ENCODE measurements around the gene SLC35A2. TPM values are rescaled to one million over a fixed set of nuclear protein-coding genes. Genes with fewer than 3 reads are reported as not detected.
A peak's percentile ranks its signal among the peaks of the same experiment; 100 is the strongest.
"Not testable (repeated sequence)": the region's sequence is repeated elsewhere in the genome, so short reads cannot be mapped to it uniquely, and the experiment has no call there.

SLC35A2 gene
- total RNA-seq, 1 experiment from 2014 or later = 10.1 TPM

DNA sequence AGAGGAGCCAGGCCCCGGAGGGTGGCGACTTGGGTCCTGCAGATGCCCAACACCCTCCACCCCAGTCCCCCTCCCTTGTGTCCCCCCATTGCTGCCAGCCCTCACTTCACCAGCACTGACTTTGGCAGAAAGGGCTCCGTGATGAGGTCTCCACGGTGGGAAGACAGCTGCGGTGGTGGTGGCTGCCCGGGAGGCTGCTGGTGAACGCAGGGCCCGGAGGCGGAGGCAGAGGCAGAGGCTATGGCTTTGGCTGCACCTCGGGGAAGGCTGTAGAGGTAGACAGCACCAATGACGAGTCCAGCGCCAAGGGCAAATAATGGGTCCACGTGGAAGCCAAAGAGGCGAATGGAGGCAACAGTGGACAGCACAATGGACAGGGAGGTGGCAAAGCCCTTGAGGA lies 6.8 kb downstream of the SLC35A2 start:
- DNase-seq (ENCODE audit: low spot score) = no peak

GRCh38 chrX:48904180-48904579 lies 7.3 kb downstream of the SLC35A2 start:
- in situ Hi-C loops (cut with HindIII; ENCODE audit: low sequenced_read_pairs) = no loop called here
- no peak for DNase-seq (ENCODE audit: low spot score)

More for the DNA sequence above, 6.8 kb downstream of the SLC35A2 start:
- in situ Hi-C loops (cut with HindIII; ENCODE audit: low sequenced_read_pairs) = no loop called here

DNA sequence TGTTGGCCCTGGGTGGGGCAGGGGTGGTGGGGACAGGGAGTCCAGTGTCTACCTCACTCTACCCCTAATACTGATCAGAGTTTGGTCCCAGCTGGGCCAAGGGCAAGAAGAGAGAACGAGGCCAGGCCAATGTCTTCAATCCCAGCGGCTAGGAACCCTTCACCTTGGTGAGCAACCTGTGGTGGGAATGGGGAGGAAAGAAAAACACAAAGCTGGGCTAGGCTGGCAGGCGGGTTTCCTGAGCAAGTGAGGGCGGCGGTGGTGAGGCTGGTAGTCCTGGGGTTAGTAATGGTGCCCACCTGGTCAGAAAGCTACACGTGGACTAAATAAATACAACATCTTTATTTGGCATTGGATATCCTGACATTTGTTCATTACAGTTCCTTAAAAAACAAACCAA lies 8.2 kb downstream of the SLC35A2 start:
- DNase-seq (ENCODE audit: low spot score) = no peak
- in situ Hi-C loops (cut with HindIII; ENCODE audit: low sequenced_read_pairs) = no loop called here

DNA sequence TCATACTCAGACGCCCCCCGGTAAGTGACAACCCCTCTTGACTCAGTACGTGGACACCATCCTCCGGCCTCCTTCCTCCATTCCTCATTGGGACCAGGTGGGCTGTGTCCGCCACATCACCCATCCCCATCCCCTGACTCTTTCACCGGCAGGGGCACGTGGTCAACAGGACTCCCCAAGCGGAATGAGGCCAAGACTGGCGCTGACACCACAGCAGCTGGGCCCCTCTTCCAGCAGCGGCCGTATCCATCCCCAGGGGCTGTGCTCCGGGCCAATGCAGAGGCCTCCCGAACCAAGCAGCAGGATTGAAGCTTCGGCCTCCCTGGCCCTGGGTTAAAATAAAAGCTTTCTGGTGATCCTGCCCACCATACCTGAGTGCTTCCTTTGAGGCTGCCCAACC lies 8.7 kb downstream of the SLC35A2 start:
- in situ Hi-C loops (cut with HindIII; ENCODE audit: low sequenced_read_pairs) = no loop called here
- DNase-seq (ENCODE audit: low spot score) = no peak

DNA sequence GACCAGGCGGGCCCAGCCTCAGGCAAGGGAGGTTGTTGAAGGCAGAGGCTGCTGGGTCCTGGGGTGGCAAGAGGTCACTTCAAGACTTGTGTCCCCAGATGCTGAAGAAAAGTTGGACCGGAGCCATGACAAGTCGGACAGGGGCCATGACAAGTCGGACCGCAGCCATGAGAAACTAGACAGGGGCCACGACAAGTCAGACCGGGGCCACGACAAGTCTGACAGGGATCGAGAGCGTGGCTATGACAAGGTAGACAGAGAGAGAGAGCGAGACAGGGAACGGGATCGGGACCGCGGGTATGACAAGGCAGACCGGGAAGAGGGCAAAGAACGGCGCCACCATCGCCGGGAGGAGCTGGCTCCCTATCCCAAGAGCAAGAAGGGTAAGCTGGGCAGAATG lies 9.3 kb downstream of the SLC35A2 start:
- DNase-seq (ENCODE audit: low spot score) = no peak
- in situ Hi-C loops (cut with HindIII; ENCODE audit: low sequenced_read_pairs) = no loop called here

DNA sequence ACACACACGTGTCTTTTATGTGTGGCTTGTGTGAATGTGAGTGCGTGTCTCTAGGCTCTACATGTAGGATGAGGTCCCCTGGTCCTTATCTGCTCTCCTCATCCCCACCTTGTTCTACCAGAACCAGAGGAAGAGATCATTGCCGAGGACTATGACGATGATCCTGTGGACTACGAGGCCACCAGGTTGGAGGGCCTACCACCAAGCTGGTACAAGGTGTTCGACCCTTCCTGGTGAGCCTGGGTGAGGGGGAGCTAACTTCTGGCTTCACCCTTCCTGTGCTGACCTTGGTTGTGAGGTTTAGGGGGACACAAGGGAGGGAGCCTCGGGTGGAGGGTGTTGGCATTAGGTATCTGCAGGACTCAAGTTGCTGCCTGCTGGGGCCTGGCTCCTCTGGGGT lies 10.4 kb downstream of the SLC35A2 start:
- in situ Hi-C loops (cut with HindIII; ENCODE audit: low sequenced_read_pairs) = no loop called here

GRCh38 chrX:48899078-48899410 lies 12.4 kb downstream of the SLC35A2 start:
- in situ Hi-C loops (cut with HindIII; ENCODE audit: low sequenced_read_pairs) = no loop called here
- no peak for DNase-seq (ENCODE audit: low spot score)

More for the DNA sequence above, 10.4 kb downstream of the SLC35A2 start:
- DNase-seq (ENCODE audit: low spot score) = no peak

- peak; percentile 95 for DNase-seq (ENCODE audit: low spot score)
- in situ Hi-C loops (cut with HindIII; ENCODE audit: low sequenced_read_pairs) = no loop called here
Measured at GRCh38 chrX:48897625-48898306, 13.7 kb downstream of the SLC35A2 start, which contains the start of the genes PQBP1 and TIMM17B. TSS of gene PQBP1 (plus strand) at chrX:48897930. CDS start at chrX:48898510, 580 bp downstream. TSS of gene TIMM17B (minus strand) at chrX:48897768. CDS start at chrX:48897749, 19 bp downstream.

GRCh38 chrX:48897157-48897624 lies 14.3 kb downstream of the SLC35A2 start:
- in situ Hi-C loops (cut with HindIII; ENCODE audit: low sequenced_read_pairs) = no loop called here
- peak; percentile 77 for DNase-seq (ENCODE audit: low spot score)

DNA sequence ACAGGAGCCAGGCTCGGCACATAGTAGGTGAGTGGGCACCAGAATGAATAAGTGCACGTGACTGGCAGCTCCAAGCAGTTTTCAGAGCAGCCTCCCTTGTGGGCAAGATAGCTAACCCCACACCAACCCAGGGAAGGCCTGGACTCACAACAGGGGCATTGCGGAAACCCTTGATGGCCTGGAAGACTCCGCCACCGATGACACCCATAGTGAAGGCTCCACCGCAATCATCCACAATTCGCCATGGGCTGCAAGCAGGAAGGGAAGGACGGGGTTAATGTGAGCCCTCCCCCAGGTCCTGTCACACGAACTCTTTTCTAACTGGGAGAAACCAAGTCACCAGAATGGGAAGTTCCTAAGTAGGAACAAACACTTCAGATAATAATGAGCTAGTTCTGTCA lies 14.8 kb downstream of the SLC35A2 start:
- peak; percentile 46 for DNase-seq (ENCODE audit: low spot score)
- in situ Hi-C loops (cut with HindIII; ENCODE audit: low sequenced_read_pairs) = no loop called here

DNA sequence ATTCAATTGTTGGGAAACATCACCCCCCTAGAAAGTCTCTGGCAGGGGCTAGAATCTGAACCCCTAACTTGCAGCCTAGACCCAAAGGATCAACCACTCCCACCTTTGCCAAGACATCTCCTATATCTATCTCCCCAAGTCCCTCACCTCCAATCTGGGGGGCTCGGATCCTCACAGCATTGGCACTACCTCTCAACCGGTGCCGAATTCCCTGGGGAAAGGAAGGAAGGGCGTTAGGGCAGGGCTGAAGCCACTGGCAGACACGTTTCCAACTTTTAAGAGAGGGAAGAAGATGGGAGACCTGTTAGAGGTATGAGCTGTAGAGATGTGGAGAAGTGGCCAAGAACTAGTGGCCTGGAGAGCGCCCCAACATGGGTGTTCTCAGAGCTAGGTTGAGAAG lies 16.6 kb downstream of the SLC35A2 start:
- in situ Hi-C loops (cut with HindIII; ENCODE audit: low sequenced_read_pairs) = no loop called here
- DNase-seq (ENCODE audit: low spot score) = no peak

DNA sequence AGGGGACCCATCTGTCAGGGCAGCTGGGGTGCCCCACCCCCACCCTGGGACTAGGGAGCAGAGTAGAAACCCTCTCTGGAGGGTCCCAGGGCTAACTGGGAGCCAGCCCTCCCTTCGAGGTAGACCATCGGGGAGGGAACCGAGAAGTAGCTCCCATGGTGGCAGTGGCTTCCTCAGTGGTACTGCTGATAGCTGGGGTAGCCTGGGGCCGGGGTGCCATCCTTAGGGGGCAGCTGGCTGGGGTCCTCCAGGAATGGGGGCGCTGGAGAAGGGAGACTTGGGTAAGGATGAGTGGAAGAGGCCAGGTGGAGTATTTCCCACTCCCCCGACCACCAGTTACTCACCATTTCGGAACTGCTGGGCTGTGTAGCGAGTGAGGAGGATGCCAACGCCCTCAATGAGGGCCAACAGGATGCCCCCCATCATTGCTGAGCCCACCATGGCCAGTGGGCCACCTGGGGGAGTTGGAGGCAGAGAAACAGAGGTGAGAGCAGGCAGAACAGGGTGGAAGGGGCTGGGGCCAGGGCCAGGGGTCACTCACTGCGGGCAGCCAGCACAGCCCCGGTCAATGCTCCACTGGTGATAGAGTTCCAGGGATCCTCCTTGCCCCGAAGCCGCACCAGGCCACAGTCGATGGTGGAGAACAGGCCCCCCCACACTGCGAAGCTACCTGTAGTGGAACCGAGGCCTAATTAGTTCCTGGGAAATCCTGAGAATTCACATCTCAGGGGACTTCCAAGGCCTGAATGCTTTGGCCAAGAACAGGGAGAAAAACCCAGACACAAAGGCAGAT lies 17.7 kb downstream of the SLC35A2 start:
- in situ Hi-C loops (cut with HindIII; ENCODE audit: low sequenced_read_pairs) = no loop called here
- no peak for DNase-seq (ENCODE audit: low spot score)

DNA sequence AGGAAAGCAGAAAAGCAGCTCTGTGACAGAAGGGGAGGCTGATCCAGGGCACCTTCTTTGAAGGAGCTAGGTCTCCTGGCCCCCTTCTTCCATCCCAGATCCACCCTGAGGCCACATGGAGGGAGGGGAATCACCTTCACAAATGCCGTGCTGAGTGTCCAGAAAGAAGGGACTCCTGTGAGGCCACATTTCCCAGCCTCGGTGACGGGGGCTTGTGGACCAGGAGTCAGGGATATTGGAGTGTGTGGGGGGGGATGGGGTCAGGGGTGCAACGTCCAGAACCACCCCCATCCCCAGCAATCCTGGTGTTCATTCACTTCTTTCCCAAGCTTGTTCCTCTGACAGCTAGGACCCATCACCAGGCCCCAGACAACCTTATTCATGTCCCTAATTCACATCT lies 18.6 kb downstream of the SLC35A2 start:
- in situ Hi-C loops (cut with HindIII; ENCODE audit: low sequenced_read_pairs) = no loop called here
- no peak for DNase-seq (ENCODE audit: low spot score)

DNA sequence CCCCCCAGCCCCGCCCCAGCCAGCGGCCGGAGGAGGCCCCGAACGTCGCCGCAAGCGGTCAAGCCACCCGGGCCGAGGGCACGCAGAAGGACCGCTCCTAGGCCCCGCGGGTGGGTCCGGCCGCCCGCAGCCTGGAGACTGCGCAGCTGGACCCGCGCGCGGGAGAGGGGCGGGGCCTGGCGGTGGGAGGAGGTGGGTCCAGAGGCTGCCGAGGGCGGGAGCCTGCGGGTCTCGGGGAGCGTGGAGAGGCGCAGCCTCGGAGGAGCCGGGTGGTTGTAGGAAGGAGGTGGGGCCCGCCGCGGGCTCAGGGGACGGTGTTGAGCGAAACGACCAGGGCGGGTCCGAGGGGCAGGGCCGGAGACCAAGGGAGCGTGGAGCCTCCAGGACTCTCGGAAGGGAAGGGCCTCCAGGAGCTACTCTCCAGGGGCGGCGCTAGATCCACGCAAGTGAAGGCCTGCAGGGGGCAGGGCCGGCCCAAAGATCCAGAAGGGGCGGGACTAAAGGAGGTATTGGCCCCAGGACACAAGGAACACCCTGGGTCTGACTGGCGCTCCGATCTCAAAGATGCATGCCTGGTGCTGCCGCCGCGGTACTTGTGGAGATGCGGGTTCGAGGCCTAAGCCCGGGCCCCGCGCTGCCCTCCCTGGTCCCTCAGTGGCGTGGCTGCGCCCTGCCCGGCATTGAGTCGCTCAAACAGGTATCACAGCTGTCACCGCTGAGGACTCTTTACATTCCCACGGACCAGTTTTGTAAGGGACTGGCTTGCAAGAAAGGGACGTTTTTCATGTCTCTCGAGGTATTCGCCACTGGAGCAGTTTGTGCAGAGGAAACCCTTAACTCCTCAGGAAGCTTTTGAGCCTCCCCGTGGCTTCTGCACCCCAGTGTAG lies 19.8 kb downstream of the SLC35A2 start:
- DNase-seq (ENCODE audit: low spot score) = peak; percentile 87

GRCh38 chrX:48890934-48891401 lies 20.5 kb downstream of the SLC35A2 start:
- in situ Hi-C loops (cut with HindIII; ENCODE audit: low sequenced_read_pairs) = no loop called here
- peak; percentile 39 for DNase-seq (ENCODE audit: low spot score)

More for the DNA sequence above, 19.8 kb downstream of the SLC35A2 start:
- in situ Hi-C loops (cut with HindIII; ENCODE audit: low sequenced_read_pairs) = no loop called here

DNA sequence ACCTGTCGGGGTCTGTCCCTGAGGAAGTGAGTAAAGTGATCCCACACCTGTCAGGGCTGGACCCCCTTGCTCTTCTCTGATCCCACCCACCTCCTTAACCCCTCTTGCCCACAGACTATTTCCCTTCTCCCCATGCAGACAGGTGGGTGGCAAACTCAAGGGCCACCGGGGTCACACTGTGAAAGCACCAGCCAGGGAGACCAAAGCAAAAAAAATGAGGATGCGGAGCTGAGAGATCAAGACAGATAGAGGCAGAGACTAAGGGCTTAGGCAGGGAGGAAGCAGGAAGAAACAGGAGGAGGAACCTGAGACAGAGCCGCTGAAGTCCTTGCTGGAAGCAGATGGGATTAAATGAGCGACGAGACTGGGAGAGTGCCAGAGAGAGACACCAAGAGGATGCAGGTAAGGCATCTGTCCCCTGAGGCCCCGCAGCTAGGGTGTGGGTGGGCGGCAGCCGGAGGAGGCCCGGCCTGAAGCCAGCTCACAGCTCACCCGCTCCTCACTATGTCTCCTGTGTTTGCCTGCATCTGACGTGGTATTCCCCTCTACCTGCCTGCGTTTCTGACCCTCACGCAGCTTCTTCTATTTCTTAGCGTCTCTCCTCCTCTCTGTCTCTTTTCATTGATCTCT lies 21.0 kb downstream of the SLC35A2 start:
- peak; percentile 41 for DNase-seq (ENCODE audit: low spot score)
- in situ Hi-C loops (cut with HindIII; ENCODE audit: low sequenced_read_pairs) = no loop called here

- DNase-seq (ENCODE audit: low spot score); in situ Hi-C loops (cut with HindIII; ENCODE audit: low sequenced_read_pairs): not testable (repeated sequence)
Measured at GRCh38 chrX:48886586-48886985, 24.9 kb downstream of the SLC35A2 start.

DNA sequence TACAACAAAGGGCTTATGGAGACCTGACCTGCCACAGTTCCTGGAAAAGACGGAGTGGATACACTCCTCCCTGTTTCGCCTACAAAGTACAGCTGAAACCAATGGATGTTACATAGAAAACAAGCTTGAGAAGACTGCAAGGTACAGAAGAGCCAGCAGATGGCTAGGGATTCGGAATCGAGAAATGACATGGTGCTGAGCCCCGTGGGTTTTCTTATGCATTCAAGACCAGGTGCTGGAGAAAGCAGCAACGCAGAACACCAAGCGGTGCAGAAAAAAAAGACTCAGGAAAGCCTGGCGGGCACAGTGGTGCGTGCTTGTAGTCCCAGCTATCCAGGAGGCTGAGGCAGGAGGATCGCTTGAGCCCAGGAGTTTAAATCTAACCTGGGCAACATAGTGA lies 27.7 kb downstream of the SLC35A2 start:
- in situ Hi-C loops (cut with HindIII; ENCODE audit: low sequenced_read_pairs) = no loop called here
- DNase-seq (ENCODE audit: low spot score) = no peak

DNA sequence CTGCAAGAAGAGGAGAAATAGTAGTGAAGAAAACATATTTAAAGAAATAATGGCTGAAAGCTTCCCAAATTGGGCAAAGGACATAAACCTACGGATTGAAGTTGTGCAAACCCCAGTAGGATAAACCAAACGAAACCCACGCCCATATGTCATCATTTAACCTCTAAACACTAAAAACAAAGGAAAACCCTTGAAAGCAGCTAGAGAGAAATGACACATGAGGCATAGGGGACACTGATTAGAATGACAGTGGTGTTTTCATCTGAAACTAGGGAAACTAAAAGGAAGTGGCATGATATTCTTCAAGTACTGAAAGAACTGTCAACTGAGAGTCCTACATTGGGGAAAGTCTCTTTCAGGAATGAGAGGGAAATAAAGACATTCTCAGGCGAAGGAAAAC lies 34.5 kb downstream of the SLC35A2 start:
- in situ Hi-C loops (cut with HindIII; ENCODE audit: low sequenced_read_pairs); DNase-seq (ENCODE audit: low spot score): not testable (repeated sequence)
